ENCODE data around the gene STUB1.

The STUB1 gene

DNA sequence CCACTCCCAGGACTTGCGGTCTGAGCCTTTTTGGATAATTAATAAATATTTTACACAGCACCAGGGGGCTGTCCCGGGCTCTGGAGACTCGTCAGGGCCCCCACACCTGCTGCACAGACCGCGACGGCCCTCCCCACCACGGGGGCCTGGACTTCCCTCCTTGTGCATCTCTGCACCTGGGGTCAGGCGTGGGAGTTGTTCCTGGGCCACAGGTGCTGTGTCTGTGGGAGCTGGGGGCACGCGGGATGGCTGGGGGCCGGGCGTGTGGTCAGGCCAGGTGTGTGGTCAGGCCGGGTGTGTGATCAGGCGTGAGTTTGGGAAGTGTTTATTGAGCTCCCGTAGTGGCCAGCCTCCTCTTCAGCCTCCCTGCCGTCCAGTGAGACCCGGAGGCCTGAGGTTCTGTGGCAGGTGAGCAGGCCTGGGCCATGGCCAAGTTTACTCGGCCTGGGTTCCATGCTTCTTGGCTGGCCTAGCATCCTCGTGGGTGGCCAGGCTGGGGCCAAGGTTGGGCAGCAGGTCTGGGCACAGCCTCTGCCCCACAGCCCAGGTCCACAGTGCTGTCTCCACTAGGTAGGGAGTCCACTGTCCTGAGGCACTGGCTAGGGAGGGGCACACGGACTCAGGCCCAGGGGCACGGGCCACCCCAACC lies 1.9 kb upstream of the STUB1 start:
- TF ChIP-seq ZFX (IDR thresholded peaks at IDR 0.05) = no peak
- TF ChIP-seq, protein P1, sequence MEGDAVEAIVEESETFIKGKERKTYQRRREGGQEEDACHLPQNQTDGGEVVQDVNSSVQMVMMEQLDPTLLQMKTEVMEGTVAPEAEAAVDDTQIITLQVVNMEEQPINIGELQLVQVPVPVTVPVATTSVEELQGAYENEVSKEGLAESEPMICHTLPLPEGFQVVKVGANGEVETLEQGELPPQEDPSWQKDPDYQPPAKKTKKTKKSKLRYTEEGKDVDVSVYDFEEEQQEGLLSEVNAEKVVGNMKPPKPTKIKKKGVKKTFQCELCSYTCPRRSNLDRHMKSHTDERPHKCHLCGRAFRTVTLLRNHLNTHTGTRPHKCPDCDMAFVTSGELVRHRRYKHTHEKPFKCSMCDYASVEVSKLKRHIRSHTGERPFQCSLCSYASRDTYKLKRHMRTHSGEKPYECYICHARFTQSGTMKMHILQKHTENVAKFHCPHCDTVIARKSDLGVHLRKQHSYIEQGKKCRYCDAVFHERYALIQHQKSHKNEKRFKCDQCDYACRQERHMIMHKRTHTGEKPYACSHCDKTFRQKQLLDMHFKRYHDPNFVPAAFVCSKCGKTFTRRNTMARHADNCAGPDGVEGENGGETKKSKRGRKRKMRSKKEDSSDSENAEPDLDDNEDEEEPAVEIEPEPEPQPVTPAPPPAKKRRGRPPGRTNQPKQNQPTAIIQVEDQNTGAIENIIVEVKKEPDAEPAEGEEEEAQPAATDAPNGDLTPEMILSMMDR (conservative IDR thresholded peaks at IDR 0.05) = no peak

DNA sequence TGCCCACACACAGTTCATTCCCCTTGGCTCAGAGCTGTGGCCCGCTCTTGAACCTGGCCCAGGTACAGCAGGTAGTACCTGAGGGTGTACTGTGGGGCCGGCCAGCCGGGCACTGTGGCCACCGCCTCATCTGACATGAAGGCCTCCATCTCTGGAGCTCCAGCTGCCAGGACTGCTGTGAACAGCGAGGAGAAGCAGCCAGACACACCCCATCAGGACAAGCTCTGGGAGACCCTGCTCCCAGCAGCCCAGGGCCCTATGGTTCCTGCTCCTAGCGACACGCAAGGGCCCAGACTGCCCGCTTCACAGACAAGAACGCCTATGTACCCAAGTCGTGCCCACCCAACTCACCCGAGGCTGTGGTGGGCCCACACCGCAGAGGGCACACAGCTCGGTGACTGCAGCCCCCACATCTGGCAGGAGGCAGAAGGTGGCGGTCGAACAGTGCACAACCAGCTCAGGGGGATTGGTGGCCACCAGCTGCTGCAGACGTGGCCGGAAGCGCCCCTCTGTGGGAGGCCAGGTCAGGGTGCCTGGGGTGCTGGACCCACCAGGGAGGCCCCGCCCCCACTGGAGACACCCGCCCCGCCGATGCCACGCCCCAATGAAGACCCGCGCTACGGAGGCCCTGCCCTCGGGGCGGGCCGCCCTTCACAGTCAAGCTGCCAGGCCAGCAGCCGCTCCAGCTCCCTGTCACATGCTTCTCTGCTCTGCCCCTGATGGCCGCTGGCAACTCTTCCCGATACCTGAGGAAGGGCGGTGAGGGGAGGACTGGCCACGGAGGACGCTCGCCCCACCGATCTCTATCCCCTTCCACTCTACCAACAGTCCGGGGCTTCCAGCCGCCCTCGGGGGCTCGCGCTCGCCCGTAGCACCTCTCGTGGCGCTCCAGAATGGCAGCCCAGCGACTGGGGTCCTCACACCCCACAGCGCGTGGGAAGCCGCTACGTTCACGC lies 1.1 kb upstream of the STUB1 start:
- TF ChIP-seq, protein P1 (conservative IDR thresholded peaks at IDR 0.05) = no peak
- no peak for TF ChIP-seq ZFX (IDR thresholded peaks at IDR 0.05)
- peak overlapping the region; percentile 94 for H3K27ac ChIP-seq

More for the DNA sequence above, 1.9 kb upstream of the STUB1 start:
- peak overlapping the region; percentile 94 for H3K27ac ChIP-seq

DNA sequence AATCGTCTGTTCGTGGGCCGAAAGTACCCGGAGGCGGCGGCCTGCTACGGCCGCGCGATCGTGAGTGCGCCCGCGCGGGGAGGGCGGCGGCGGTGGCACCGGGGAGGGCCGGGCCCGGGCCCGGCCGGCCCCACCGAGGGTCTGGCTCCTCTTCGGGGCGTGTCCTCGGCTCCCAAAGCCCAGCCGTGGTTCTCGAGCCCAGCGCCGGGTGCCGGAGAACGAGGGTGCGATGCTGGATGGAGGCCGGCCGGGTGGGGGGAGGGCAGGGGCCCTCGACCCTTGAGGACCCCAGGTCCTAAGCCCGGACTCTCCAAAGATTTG lies 375 bp downstream of the STUB1 start:
- TF ChIP-seq, protein P1 (conservative IDR thresholded peaks at IDR 0.05) = no peak
- TF ChIP-seq ZFX (IDR thresholded peaks at IDR 0.05) = peak; percentile 65
- H3K27ac ChIP-seq = peak overlapping the region; percentile 94

DNA sequence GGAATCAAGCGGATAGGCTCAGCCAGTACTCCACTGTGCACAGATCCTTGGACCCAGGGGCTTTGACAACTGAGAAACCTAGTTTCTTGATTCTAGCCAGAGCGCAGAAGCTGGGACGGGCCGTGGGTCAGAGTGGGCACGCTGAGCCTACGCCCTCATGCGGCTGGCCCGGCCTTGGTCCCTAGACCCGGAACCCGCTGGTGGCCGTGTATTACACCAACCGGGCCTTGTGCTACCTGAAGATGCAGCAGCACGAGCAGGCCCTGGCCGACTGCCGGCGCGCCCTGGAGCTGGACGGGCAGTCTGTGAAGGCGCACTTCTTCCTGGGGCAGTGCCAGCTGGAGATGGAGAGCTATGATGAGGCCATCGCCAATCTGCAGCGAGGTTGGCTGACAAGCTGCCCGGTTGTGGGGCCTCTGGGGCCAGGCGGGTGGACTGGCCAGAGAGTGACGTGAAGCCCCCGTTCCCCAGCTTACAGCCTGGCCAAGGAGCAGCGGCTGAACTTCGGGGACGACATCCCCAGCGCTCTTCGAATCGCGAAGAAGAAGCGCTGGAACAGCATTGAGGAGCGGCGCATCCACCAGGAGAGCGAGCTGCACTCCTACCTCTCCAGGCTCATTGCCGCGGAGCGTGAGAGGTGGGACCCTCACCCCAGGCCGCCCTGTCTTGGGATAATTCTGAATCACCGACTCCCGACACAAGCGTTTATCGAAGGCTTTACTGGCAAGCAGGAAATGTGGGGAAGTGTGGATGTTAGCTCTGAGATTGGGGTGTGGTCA lies 946 bp downstream of the STUB1 start:
- TF ChIP-seq, protein P1 (conservative IDR thresholded peaks at IDR 0.05) = no peak; the same call in 1 of the 2 replicates
- TF ChIP-seq ZFX (IDR thresholded peaks at IDR 0.05) = 0 out of 2 replicates have a peak, but pooled peaks have one; percentile 26
- peak overlapping the region; percentile 94 for H3K27ac ChIP-seq

DNA sequence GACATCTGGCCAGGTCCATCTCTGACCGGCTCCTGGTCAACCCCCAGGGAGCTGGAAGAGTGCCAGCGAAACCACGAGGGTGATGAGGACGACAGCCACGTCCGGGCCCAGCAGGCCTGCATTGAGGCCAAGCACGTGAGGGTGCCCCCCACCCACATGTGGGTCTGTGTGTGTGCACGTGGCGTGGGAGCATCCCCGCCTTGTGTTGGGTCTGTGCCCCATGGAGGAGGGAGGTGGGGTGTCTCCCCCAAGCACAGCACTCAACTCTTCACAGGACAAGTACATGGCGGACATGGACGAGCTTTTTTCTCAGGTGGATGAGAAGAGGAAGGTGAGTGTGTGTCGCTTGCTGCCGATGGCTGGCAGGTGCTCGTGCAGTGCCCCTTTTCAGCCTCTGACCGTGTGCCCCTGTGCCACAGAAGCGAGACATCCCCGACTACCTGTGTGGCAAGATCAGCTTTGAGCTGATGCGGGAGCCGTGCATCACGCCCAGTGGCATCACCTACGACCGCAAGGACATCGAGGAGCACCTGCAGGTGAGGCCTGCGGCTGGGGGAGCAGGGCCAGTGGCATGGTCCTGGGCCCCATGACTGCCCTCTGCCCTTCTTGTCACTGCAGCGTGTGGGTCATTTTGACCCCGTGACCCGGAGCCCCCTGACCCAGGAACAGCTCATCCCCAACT lies 1.7 kb downstream of the STUB1 start:
- H3K27ac ChIP-seq = peak overlapping the region; percentile 94
- TF ChIP-seq, protein P1 (conservative IDR thresholded peaks at IDR 0.05) = no peak
- no peak for TF ChIP-seq ZFX (IDR thresholded peaks at IDR 0.05)

DNA sequence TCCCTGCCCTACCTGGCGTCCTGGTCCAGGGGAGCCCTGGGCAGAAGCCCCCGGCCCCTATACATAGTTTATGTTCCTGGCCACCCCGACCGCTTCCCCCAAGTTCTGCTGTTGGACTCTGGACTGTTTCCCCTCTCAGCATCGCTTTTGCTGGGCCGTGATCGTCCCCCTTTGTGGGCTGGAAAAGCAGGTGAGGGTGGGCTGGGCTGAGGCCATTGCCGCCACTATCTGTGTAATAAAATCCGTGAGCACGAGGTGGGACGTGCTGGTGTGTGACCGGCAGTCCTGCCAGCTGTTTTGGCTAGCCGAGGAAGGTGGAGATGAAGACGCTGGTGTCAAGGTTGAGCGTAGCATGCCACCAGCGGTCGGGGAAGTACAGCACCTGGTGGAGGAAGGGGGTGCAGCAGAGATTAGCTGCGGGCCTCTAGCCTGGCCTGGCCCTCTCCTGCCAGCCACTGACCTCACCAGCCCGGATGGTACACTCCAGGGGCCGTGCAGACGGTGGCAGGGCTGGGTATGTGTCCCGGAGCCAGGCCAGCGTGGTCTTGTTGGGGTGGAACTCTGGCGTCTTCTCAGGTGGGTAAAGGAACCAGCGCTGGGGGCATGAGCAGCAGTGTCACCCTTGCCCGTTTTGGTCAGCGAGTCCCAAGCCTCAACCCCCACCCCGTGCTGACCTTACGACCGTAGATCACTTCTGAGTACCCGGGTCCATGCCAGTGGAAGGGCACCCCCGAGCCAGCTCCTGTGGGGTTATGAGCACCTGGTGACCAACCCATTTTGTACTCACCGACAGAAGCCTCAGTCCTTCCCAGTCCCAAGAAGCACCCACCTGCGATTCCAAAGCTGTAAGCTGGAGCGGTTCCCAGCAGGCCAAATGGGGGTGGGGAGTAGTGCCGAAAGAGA lies 2.5 kb downstream of the STUB1 start:
- TF ChIP-seq, protein P1 (conservative IDR thresholded peaks at IDR 0.05) = no peak; the same call in 1 of the 2 replicates
- no peak for TF ChIP-seq ZFX (IDR thresholded peaks at IDR 0.05)
- H3K27ac ChIP-seq = peak overlapping the region; percentile 94

Measured in C4-2B (cell line).